Measurements from ENCODE around the gene RBMS3.

GRCh38 chr3:29642393-29643033 is 361.6 kb downstream of the RBMS3 start:
- TF ChIP-seq POLR2A (IDR thresholded peaks at IDR 0.05; ENCODE audit: low read length) (no peak), GATA1 (IDR thresholded peaks at IDR 0.05; ENCODE audit: low read depth, low read length) (no peak)

Data from erythroblast (primary cell).